Loucy (cell line): ENCODE results near the gene ATG7.

Experiments
- H2AFZ ChIP-seq: fragments of 200-600 bp; sonication (generic); 2 replicates; pipeline ENCODE4 v1.6.0; 2016; ENCODE audit warnings: antibody characterized with exemption, mild to moderate bottlenecking, low read length, moderate library complexity
- H3F3A ChIP-seq: fragments of 200-600 bp; 2 replicates; pipeline ENCODE4 v1.6.0; 2016; ENCODE audit warnings: antibody characterized with exemption, low read depth, mild to moderate bottlenecking
- H3K27me3 ChIP-seq: fragments of 200-600 bp; sonication (generic); 2 replicates; pipeline ENCODE4 v1.6.1; 2014; ENCODE audit warnings: low read length, mild to moderate bottlenecking; ENCODE audit not compliant: insufficient read depth, poor library complexity, severe bottlenecking
- H3K36me3 ChIP-seq: fragments of 200-600 bp; sonication (generic); 2 replicates; pipeline ENCODE4 v1.6.1; 2016; ENCODE audit warnings: low read length; ENCODE audit not compliant: insufficient read depth
- H3K4me1 ChIP-seq: fragments of 200-600 bp; sonication (generic); 2 replicates; pipeline ENCODE4 v1.5.1; 2014; ENCODE audit warnings: low read length, mild to moderate bottlenecking; ENCODE audit not compliant: insufficient read depth, poor library complexity, severe bottlenecking
- H3K4me2 ChIP-seq: fragments of 200-600 bp; sonication (generic); 2 replicates; pipeline ENCODE4 v1.6.0; 2014; ENCODE audit warnings: antibody characterized with exemption, low read length, low read depth, mild to moderate bottlenecking; ENCODE audit not compliant: poor library complexity, severe bottlenecking
- H3K4me3 ChIP-seq: fragments of 200-600 bp; sonication (generic); 2 replicates; pipeline ENCODE4 v1.5.1; 2014; ENCODE audit warnings: low read length, mild to moderate bottlenecking, mixed read lengths; ENCODE audit not compliant: poor library complexity, severe bottlenecking
- H3K79me2 ChIP-seq: fragments of 200-600 bp; sonication (generic); 2 replicates; pipeline ENCODE4 v1.6.1; 2014; ENCODE audit warnings: low read length; ENCODE audit not compliant: insufficient read depth
- H3K9ac ChIP-seq: fragments of 200-600 bp; sonication (generic); 2 replicates; pipeline ENCODE4 v1.6.0; 2014; ENCODE audit warnings: mild to moderate bottlenecking, low read depth, low read length, moderate library complexity; ENCODE audit not compliant: poor library complexity, severe bottlenecking
- H3K9me2 ChIP-seq: fragments of 200-600 bp; sonication (generic); replicated peaks from 2 replicates; pipeline ENCODE4 v1.6.1; 2016; ENCODE audit warnings: low read depth, low read length, mixed read lengths
- H3K9me3 ChIP-seq: fragments of 200-600 bp; sonication (generic); 2 replicates; pipeline ENCODE4 v1.6.1; 2014; ENCODE audit warnings: mild to moderate bottlenecking, antibody characterized with exemption, low read length, low read depth; ENCODE audit not compliant: insufficient read depth
- H4K20me1 ChIP-seq: fragments of 200-600 bp; sonication (generic); 2 replicates; pipeline ENCODE4 v1.6.0; 2014; ENCODE audit warnings: antibody characterized with exemption, low read length, mild to moderate bottlenecking; ENCODE audit not compliant: insufficient read depth, poor library complexity, severe bottlenecking
- EZH2phosphoT487 ChIP-seq: fragments of 200-600 bp; IDR thresholded peaks from 2 replicates; pipeline ENCODE4 v1.6.1; 2018; ENCODE audit warnings: antibody characterized with exemption, mild to moderate bottlenecking, moderate library complexity, borderline replicate concordance
- TF ChIP-seq, protein P1 (sequence below): fragments of 200-600 bp; sonication (generic); conservative IDR thresholded peaks from 2 replicates; pipeline ENCODE4 v1.5.1; 2014; ENCODE audit warnings: mild to moderate bottlenecking, antibody characterized with exemption, low read length

Gene ATG7

DNA sequence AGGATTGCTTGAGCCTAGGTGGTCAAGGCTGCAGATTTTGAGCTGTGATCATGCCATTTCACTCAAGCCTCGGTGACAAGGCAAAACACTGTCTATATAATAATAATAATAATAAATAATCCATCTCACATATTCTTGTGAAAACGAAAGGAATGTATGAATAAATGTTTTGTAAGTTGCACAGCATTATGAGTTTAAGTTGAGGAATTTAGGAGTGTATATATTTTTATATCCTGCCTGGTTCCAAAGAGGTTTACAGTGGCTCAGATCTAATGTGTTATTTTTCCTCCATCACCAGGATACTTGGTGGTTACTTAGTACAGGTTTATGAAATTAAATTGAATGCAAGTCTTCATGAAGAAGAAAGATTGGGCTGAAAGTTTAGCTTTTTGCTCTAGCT, 77.2 kb downstream of the ATG7 start:
- H3K27me3 ChIP-seq: no peaks in the 10 kb centered on the region
- H3K79me2 ChIP-seq: no peaks in the 10 kb centered on the region
- no peak overlapping the region for H2AFZ ChIP-seq
- TF ChIP-seq, protein P1, sequence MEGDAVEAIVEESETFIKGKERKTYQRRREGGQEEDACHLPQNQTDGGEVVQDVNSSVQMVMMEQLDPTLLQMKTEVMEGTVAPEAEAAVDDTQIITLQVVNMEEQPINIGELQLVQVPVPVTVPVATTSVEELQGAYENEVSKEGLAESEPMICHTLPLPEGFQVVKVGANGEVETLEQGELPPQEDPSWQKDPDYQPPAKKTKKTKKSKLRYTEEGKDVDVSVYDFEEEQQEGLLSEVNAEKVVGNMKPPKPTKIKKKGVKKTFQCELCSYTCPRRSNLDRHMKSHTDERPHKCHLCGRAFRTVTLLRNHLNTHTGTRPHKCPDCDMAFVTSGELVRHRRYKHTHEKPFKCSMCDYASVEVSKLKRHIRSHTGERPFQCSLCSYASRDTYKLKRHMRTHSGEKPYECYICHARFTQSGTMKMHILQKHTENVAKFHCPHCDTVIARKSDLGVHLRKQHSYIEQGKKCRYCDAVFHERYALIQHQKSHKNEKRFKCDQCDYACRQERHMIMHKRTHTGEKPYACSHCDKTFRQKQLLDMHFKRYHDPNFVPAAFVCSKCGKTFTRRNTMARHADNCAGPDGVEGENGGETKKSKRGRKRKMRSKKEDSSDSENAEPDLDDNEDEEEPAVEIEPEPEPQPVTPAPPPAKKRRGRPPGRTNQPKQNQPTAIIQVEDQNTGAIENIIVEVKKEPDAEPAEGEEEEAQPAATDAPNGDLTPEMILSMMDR: no peak
- no peak for TF ChIP-seq EZH2phosphoT487
- no peaks in the 10 kb centered on the region for H3K36me3 ChIP-seq
- no peak overlapping the region for H3K9ac ChIP-seq
- no peaks in the 10 kb centered on the region for H3K9me2 ChIP-seq
- no peak overlapping the region for H3K4me2 ChIP-seq
- H3F3A ChIP-seq: no peaks in the 10 kb centered on the region
- H3K9me3 ChIP-seq: no peaks in the 10 kb centered on the region
- no peaks in the 10 kb centered on the region for H4K20me1 ChIP-seq
- no peaks in the 10 kb centered on the region for H3K4me1 ChIP-seq
- H3K4me3 ChIP-seq: no peak overlapping the region

DNA sequence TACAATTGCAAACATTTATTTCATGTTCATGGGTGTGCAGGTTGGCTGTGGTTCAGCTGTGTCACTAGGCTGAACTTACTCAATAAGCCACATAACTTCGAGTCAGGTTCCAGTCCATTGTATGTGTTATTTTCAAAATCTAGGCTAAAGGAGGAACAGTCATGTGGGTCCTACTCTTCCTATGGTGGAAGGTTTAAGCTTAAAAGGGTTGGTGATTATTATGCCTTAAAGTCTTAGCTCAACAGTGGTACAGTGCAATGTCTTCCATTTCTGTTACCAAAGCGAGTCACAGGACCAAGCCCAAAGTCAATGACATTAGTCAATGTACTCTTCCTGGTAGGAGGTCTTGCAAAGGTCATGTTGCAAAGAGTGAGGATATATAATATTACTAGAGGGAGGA, 78.2 kb downstream of the ATG7 start:
- Histone ChIP-seq H3K9me2 (no peaks in the 10 kb centered on the region), H3K4me3 (no peak overlapping the region), H4K20me1 (no peaks in the 10 kb centered on the region), H3K4me2 (no peak overlapping the region), H3K4me1 (no peaks in the 10 kb centered on the region), H3F3A (no peaks in the 10 kb centered on the region), H3K9ac (no peak overlapping the region), H3K9me3 (no peaks in the 10 kb centered on the region), H3K36me3 (no peaks in the 10 kb centered on the region), H3K79me2 (no peaks in the 10 kb centered on the region), H3K27me3 (no peaks in the 10 kb centered on the region), H2AFZ (no peak overlapping the region)
- no peak for TF ChIP-seq EZH2phosphoT487
- TF ChIP-seq, protein P1: no peak

DNA sequence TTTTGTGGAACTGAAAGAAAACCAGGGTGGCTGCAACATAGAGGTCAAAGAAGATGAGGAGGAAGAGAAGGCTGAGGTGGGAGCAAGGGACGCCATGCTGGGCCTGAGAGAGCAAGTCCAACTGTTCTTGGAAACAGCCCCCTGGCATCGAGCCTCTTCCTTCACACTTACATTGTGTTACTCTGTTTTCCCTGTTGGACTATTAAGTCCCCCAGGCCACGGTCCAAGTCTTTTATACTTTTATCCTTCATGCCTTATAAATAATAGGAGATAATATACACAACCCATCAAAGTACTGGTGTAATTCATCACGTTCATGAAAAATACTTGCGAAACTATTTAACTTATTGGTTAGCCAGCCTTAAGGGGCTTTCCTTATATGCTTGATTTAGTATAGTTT, 79.3 kb downstream of the ATG7 start:
- no peak overlapping the region for H3K9ac ChIP-seq
- H3K36me3 ChIP-seq: no peaks in the 10 kb centered on the region
- no peaks in the 10 kb centered on the region for H3K4me1 ChIP-seq

More for the DNA sequence above, 79.3 kb downstream of the ATG7 start:
- H3K9me2 ChIP-seq: no peaks in the 10 kb centered on the region
- H3K4me3 ChIP-seq: no peak overlapping the region
- no peaks in the 10 kb centered on the region for H3K79me2 ChIP-seq
- H4K20me1 ChIP-seq: no peaks in the 10 kb centered on the region
- H2AFZ ChIP-seq: no peak overlapping the region
- no peak overlapping the region for H3K4me2 ChIP-seq
- no peaks in the 10 kb centered on the region for H3K27me3 ChIP-seq
- no peaks in the 10 kb centered on the region for H3K9me3 ChIP-seq
- TF ChIP-seq, protein P1: no peak
- TF ChIP-seq EZH2phosphoT487: no peak
- H3F3A ChIP-seq: no peaks in the 10 kb centered on the region
